ENCODE data around the gene IFT22.
A peak's percentile ranks its signal among the peaks of the same experiment; 100 is the strongest.

The IFT22 gene

GRCh38 chr7:101321491-101322401 lies at the start of gene IFT22 (continued):
- TF ChIP-seq ZBTB26 (tag by site-specific recombination; optimal IDR thresholded peaks at IDR 0.05) (peak; percentile 77), ZNF76 (tag by site-specific recombination; IDR thresholded peaks at IDR 0.05; ENCODE audit: borderline replicate concordance, low read depth) (peak; percentile 72; the same call in 1 of the 2 replicates), ZFP69B (tag by site-specific recombination; IDR thresholded peaks at IDR 0.05) (peak; percentile 82), CTCF (tag by site-specific recombination; IDR thresholded peaks at IDR 0.05) (peak; percentile 49), ZNF658 (tag by site-specific recombination; IDR thresholded peaks at IDR 0.05) (no peak), ZBTB11 (tag by site-specific recombination; conservative IDR thresholded peaks at IDR 0.05; ENCODE audit: low read depth) (peak; percentile 52), ZNF777 (tag by site-specific recombination; IDR thresholded peaks at IDR 0.05; ENCODE audit: borderline replicate concordance) (peak; percentile 61; the same call in 1 of the 2 replicates), ZEB2 (tag by site-specific recombination; IDR thresholded peaks at IDR 0.05) (peak; percentile 58; the same call in 1 of the 2 replicates), GLIS2 (tag by site-specific recombination; IDR thresholded peaks at IDR 0.05) (0 out of 2 replicates have a peak, but pooled peaks have one; percentile 10), ZNF133 (tag by site-specific recombination; IDR thresholded peaks at IDR 0.05) (no peak), PRDM10 (tag by site-specific recombination; IDR thresholded peaks at IDR 0.05) (no peak), ZNF335 (tag by site-specific recombination; conservative IDR thresholded peaks at IDR 0.05) (peak; percentile 74), TCF7L2 (IDR thresholded peaks at IDR 0.05; ENCODE audit: borderline replicate concordance, low read depth, low read length) (no peak), ZBTB20 (tag by site-specific recombination; IDR thresholded peaks at IDR 0.05) (peak; percentile 79), ZNF600 (tag by site-specific recombination; IDR thresholded peaks at IDR 0.05) (peak; percentile 83)
